Neural progenitor cell (in vitro differentiated cells): ENCODE results near the gene LRRC8B. TPM values are rescaled to one million over a fixed set of nuclear protein-coding genes. Genes with fewer than 3 reads are reported as not detected.

ENCODE experiments used
- DNase-seq: peaks from one replicate; pipeline ENCODE4 v3.0.0-alpha.2; 2016; ENCODE audit warnings: low spot score
- H2AFZ ChIP-seq: fragments of 200-600 bp; sonication (generic); replicated peaks from 2 replicates; pipeline ENCODE4 v1.6.1; 2016; ENCODE audit warnings: antibody characterized with exemption
- H3F3A ChIP-seq: fragments of 200-600 bp; sonication (generic); 2 replicates; pipeline ENCODE4 v1.6.1; 2016; ENCODE audit warnings: antibody characterized with exemption, low read depth
- H3K27ac ChIP-seq: fragments of 200-600 bp; sonication (generic); 2 replicates; pipeline ENCODE4 v1.5.1; 2016; ENCODE audit warnings: mild to moderate bottlenecking
- H3K27me3 ChIP-seq: fragments of 200-600 bp; sonication (generic); 2 replicates; pipeline ENCODE4 v1.6.1; 2016; ENCODE audit warnings: mild to moderate bottlenecking, moderate library complexity
- H3K36me3 ChIP-seq: fragments of 200-600 bp; sonication (generic); 2 replicates; pipeline ENCODE4 v1.5.1; 2016
- H3K4me1 ChIP-seq: fragments of 200-600 bp; sonication (generic); 2 replicates; pipeline ENCODE4 v1.6.1; 2016; ENCODE audit warnings: mixed run types
- H3K4me2 ChIP-seq: fragments of 200-600 bp; sonication (generic); 2 replicates; pipeline ENCODE4 v1.6.1; 2016
- H3K4me3 ChIP-seq: fragments of 200-600 bp; sonication (generic); 2 replicates; pipeline ENCODE4 v1.5.1; 2016
- H3K79me2 ChIP-seq: fragments of 200-600 bp; sonication (generic); 2 replicates; pipeline ENCODE4 v1.6.1; 2016; ENCODE audit warnings: low read depth
- H3K9ac ChIP-seq: fragments of 200-600 bp; sonication (generic); 2 replicates; pipeline ENCODE4 v1.6.1; 2016
- H3K9me3 ChIP-seq: fragments of 200-600 bp; sonication (generic); 2 replicates; pipeline ENCODE4 v1.5.1; 2016; ENCODE audit warnings: low read depth
- H4K20me1 ChIP-seq: fragments of 200-600 bp; sonication (generic); 2 replicates; pipeline ENCODE4 v1.6.1; 2016; ENCODE audit warnings: low read depth
- H3K27ac Mint-ChIP-seq: 3 replicates; pipeline ENCODE4 v1.8.0; 2021; ENCODE audit warnings: mixed read lengths
- H3K27me3 Mint-ChIP-seq: 2 replicates; pipeline ENCODE4 v1.8.0; 2022; ENCODE audit warnings: low read depth, mild to moderate bottlenecking, inconsistent platforms, moderate library complexity, mixed read lengths; ENCODE audit not compliant: insufficient read depth
- H3K36me3 Mint-ChIP-seq: 3 replicates; pipeline ENCODE4 v1.8.0; 2021; ENCODE audit warnings: mixed read lengths
- H3K4me1 Mint-ChIP-seq: 3 replicates; pipeline ENCODE4 v1.8.0; 2021; ENCODE audit warnings: mixed read lengths
- H3K4me3 Mint-ChIP-seq: 3 replicates; pipeline ENCODE4 v1.8.0; 2021; ENCODE audit warnings: mild to moderate bottlenecking, moderate library complexity, mixed read lengths
- H3K9me3 Mint-ChIP-seq: 3 replicates; pipeline ENCODE4 v1.8.0; 2020; ENCODE audit warnings: mixed read lengths
- EZH2 ChIP-seq: fragments of 200-600 bp; sonication (generic); IDR thresholded peaks from 2 replicates; pipeline ENCODE4 v1.6.1; 2017; ENCODE audit warnings: antibody characterized with exemption, mild to moderate bottlenecking, moderate library complexity
- EZH2phosphoT487 ChIP-seq: fragments of 200-600 bp; sonication (generic); IDR thresholded peaks from 2 replicates; pipeline ENCODE4 v1.6.1; 2017; ENCODE audit warnings: antibody characterized with exemption
- total RNA-seq: library from RNA; depleted of rRNA; stranded (reverse); fragments of >200 nt; gene quantifications from 2 replicates; pipeline ENCODE4 v1.2.3, GENCODE V29; 2015; ENCODE audit warnings: low replicate concordance
- TF ChIP-seq, protein P1 (sequence below): fragments of 200-600 bp; sonication (generic); IDR thresholded peaks from 2 replicates; pipeline ENCODE4 v1.5.1; 2017; ENCODE audit warnings: antibody characterized with exemption, mild to moderate bottlenecking

The LRRC8B gene
- total RNA-seq, 1 donor from 2014 or later: 37.3 TPM

DNA sequence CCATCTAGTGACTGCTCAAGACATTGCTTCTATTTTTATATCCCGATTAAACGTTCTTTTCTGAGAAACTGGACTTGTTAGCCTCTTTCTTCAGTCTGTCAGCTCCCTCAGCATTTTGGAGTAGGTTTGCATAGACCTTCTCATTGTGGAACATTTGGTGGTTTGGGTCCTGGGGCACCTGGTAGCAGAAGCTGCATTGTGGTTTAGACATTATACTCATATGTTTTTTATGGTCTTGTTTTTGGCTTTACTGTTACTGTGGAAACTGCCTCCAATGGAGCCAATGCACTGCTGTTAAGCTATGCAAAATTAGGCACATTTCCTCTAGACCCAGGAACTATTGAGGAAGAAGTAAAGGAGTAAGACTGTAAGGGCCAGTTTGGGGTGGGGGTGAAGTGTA lies 36.7 kb upstream of the LRRC8B start:
- H3K79me2 ChIP-seq: no peaks in the 10 kb centered on the region
- H3K9me3 Mint-ChIP-seq: peaks cover 13% of the 10 kb centered on the region

DNA sequence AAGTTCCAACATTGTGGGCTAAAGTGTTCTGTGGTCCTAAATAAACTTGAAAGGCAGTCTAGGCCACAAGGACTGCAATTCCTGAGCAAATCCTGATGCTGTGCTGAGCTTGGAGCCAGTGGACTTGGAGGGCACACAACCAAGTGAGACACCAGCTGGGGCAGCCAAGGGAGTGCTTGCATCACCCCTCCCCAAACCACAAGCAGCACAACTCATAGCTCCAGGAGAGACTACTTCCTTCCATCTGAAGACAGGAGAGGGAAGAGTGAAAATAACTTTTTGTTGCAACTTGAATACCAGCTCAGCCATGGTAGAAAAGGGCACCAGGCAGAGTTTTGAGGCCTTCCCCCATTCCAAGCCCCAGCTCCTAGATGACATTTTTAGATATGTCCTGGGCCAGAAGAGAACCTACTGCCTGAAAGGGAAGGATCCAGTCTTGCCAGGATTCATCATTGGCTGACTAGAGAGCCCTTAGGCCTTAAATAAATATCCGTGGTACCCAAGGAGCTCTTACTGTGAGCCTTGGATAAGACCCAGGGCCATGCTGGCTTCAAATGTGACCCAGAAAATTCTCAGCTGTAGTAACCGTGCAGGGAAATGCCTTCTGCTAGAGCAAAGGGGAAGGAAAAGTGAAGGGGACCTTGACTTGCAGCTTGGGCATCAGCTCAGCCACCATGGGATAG lies 35.4 kb upstream of the LRRC8B start:
- Histone ChIP-seq H2AFZ (no peak overlapping the region), H3F3A (no peaks in the 10 kb centered on the region)
- TF ChIP-seq, protein P1, sequence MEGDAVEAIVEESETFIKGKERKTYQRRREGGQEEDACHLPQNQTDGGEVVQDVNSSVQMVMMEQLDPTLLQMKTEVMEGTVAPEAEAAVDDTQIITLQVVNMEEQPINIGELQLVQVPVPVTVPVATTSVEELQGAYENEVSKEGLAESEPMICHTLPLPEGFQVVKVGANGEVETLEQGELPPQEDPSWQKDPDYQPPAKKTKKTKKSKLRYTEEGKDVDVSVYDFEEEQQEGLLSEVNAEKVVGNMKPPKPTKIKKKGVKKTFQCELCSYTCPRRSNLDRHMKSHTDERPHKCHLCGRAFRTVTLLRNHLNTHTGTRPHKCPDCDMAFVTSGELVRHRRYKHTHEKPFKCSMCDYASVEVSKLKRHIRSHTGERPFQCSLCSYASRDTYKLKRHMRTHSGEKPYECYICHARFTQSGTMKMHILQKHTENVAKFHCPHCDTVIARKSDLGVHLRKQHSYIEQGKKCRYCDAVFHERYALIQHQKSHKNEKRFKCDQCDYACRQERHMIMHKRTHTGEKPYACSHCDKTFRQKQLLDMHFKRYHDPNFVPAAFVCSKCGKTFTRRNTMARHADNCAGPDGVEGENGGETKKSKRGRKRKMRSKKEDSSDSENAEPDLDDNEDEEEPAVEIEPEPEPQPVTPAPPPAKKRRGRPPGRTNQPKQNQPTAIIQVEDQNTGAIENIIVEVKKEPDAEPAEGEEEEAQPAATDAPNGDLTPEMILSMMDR: no peak
- no peak for TF ChIP-seq EZH2
- no peak for TF ChIP-seq EZH2phosphoT487

More for the DNA sequence above, 36.7 kb upstream of the LRRC8B start:
- Mint-ChIP-seq H3K27me3 (peaks cover 3% of the 10 kb centered on the region), H3K27ac (no peak overlapping the region), H3K36me3 (no peaks in the 10 kb centered on the region), H3K4me3 (no peak overlapping the region), H3K4me1 (no peaks in the 10 kb centered on the region)
- no peak overlapping the region for H2AFZ ChIP-seq
- no peaks in the 10 kb centered on the region for H3K27me3 ChIP-seq
- H3K4me2 ChIP-seq: no peak overlapping the region
- no peaks in the 10 kb centered on the region for H3K36me3 ChIP-seq
- no peak for DNase-seq
- no peaks in the 10 kb centered on the region for H3F3A ChIP-seq
- H3K27ac ChIP-seq: no peak overlapping the region
- no peak overlapping the region for H3K9ac ChIP-seq
- no peaks in the 10 kb centered on the region for H3K9me3 ChIP-seq
- no peak overlapping the region for H3K4me3 ChIP-seq
- H3K4me1 ChIP-seq: no peaks in the 10 kb centered on the region
- TF ChIP-seq, protein P1: no peak
- TF ChIP-seq EZH2: no peak
- no peak for TF ChIP-seq EZH2phosphoT487
- H4K20me1 ChIP-seq: no peaks in the 10 kb centered on the region

DNA sequence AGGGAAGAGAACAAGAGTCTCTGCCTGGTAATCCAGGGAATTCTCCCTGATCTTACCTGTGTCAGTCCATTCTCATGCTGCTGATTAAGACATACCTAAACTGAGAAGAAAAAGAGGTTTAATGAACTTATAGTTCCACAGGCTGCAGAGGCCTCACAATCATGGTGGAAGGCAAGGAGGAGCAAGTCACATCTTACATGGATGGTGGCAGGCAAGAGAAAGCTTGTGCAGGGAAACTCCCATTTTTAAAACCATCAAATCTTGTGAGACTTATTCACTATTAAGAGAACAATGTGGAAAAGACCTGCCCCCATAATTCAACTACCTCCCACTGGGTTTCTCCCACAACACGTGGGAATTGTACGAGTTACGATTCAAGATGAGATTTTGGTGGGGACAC lies 34.2 kb upstream of the LRRC8B start:
- H3K27ac Mint-ChIP-seq: no peak overlapping the region
- no peak overlapping the region for H3K27ac ChIP-seq
- peaks cover 13% of the 10 kb centered on the region for H3K9me3 Mint-ChIP-seq
- H3K9ac ChIP-seq: no peak overlapping the region
- H3K27me3 ChIP-seq: no peaks in the 10 kb centered on the region
- H3F3A ChIP-seq: no peaks in the 10 kb centered on the region
- H3K79me2 ChIP-seq: no peaks in the 10 kb centered on the region
- H3K4me3 Mint-ChIP-seq: no peak overlapping the region
- no peaks in the 10 kb centered on the region for H4K20me1 ChIP-seq
- no peaks in the 10 kb centered on the region for H3K36me3 Mint-ChIP-seq
- peaks cover 3% of the 10 kb centered on the region for H3K27me3 Mint-ChIP-seq
- H3K4me3 ChIP-seq: no peak overlapping the region
- no peaks in the 10 kb centered on the region for H3K4me1 ChIP-seq
- no peak overlapping the region for H3K4me2 ChIP-seq
- TF ChIP-seq EZH2phosphoT487: no peak
- TF ChIP-seq, protein P1: no peak
- TF ChIP-seq EZH2: no peak
- no peak overlapping the region for H2AFZ ChIP-seq
- no peaks in the 10 kb centered on the region for H3K36me3 ChIP-seq
- no peaks in the 10 kb centered on the region for H3K9me3 ChIP-seq
- no peak for DNase-seq
- no peaks in the 10 kb centered on the region for H3K4me1 Mint-ChIP-seq

More for the DNA sequence above, 35.4 kb upstream of the LRRC8B start:
- Histone ChIP-seq H3K9me3 (no peaks in the 10 kb centered on the region), H3K4me1 (no peaks in the 10 kb centered on the region), H3K27ac (no peak overlapping the region), H3K27me3 (no peaks in the 10 kb centered on the region), H4K20me1 (no peaks in the 10 kb centered on the region), H3K4me2 (no peak overlapping the region), H3K79me2 (no peaks in the 10 kb centered on the region), H3K36me3 (no peaks in the 10 kb centered on the region), H3K9ac (no peak overlapping the region), H3K4me3 (no peak overlapping the region)
- H3K36me3 Mint-ChIP-seq: no peaks in the 10 kb centered on the region
- no peak for DNase-seq
- no peak overlapping the region for H3K4me3 Mint-ChIP-seq
- no peaks in the 10 kb centered on the region for H3K4me1 Mint-ChIP-seq
- H3K27me3 Mint-ChIP-seq: peaks cover 3% of the 10 kb centered on the region
- H3K9me3 Mint-ChIP-seq: peaks cover 13% of the 10 kb centered on the region
- no peak overlapping the region for H3K27ac Mint-ChIP-seq
